Activated naive CD4-positive, alpha-beta T cell treated with anti-CD3 and anti-CD28 coated beads, Interleukin-2, amount 10 ng/mL, durations not matched to agents 7 days and 5 days (primary cell): ENCODE results near the gene CCSER2.
"Not testable (repeated sequence)": the region's sequence is repeated elsewhere in the genome, so short reads cannot be mapped to it uniquely, and the experiment has no call there.

Experiments
- CTCF ChIA-PET: fragments of 350-600 bp; sonication (Branson Sonifier 250); formaldehyde crosslinking; loops from one replicate; lab custom pipeline; 2021; ENCODE audit warnings: antibody characterized with exemption; lab: Charles Lee
- DNase-seq: peaks from one replicate; pipeline ENCODE4 v3.0.0-alpha.2; 2020
- H3K27ac Mint-ChIP-seq: one replicate; pipeline ENCODE4 v1.8.0; 2021; ENCODE audit warnings: mild to moderate bottlenecking, moderate library complexity, mixed read lengths
- H3K27me3 Mint-ChIP-seq: one replicate; pipeline ENCODE4 v1.8.0; 2021; ENCODE audit warnings: mild to moderate bottlenecking, mixed read lengths
- H3K36me3 Mint-ChIP-seq: one replicate; pipeline ENCODE4 v1.8.0; 2021; ENCODE audit warnings: mixed read lengths
- H3K4me1 Mint-ChIP-seq: one replicate; pipeline ENCODE4 v1.8.0; 2021; ENCODE audit warnings: mixed read lengths
- H3K4me3 Mint-ChIP-seq: one replicate; pipeline ENCODE4 v1.8.0; 2021; ENCODE audit warnings: mild to moderate bottlenecking, moderate library complexity, mixed read lengths
- H3K9me3 Mint-ChIP-seq: one replicate; pipeline ENCODE4 v1.8.0; 2021; ENCODE audit warnings: mixed read lengths

The CCSER2 gene

DNA sequence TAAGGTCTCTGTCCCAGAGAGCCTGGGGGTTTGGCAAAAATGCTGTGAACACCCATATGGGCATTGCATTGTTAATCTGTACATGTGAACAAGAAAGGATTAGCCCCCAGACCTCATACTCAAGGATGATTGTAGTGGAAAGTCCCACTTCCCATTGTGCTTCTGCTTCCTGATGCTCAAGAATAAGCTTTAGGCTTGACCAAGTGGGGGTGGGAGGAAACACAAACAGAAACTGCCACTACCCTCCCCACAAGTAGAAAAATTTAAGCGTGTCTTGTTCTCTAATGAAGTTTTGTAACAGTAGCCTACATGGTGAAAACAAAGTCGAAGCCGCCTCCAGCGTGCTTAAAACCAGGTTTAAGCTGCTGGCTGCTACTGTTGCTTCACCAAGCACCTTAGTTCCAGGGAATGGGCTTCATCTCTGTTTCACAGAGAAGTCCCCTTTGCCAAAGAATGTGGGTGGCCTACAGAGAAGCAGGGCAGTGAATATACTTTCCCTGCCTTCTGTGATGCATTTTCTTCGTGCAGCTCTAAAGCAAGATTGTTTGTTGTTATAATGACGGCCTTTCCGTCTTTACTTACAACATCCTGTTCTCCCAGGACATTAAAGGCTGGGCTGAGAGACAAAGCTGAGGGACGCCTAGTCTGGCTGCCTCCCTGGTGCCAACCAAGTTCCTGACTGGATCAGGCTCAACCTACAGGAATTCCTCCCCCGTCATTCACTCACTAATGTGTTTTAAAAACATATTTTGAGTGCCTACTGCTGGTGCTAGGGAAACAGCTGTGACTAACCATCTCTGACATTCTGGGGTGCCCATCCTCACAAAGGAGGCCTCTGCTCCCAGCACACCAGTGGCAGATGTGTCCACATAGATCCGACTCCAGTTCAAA lies 32.1 kb upstream of the CCSER2 start:
- CTCF ChIA-PET: no interaction called here
- H3K27ac Mint-ChIP-seq: no peak overlapping the region
- H3K4me3 Mint-ChIP-seq: no peak overlapping the region
- H3K27me3 Mint-ChIP-seq: peaks cover 32% of the 10 kb centered on the region
- H3K4me1 Mint-ChIP-seq: peaks cover 19% of the 10 kb centered on the region
- no peaks in the 10 kb centered on the region for H3K36me3 Mint-ChIP-seq
- no peaks in the 10 kb centered on the region for H3K9me3 Mint-ChIP-seq
- no peak for DNase-seq

DNA sequence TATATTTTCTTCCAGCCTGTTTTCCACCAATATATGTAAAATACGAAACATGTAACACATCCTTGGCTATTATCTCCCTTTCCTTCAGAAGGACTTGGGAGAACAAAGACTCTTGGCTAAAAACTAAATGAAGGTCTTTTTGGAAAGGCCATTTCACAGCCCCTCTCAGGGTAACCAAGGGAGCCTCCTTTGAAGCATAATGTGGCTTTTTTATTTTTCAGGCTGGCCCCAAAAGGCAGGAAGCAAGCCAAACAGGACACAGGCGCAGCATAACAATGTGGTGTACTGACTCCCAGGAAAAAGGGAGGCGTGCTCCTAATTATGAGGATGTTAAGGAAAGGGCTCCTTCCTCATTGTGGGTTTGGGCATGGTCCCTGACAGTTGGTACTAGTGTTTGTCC lies 30.3 kb upstream of the CCSER2 start:
- H3K36me3 Mint-ChIP-seq: no peaks in the 10 kb centered on the region
- CTCF ChIA-PET: no interaction called here
- peaks cover 19% of the 10 kb centered on the region for H3K4me1 Mint-ChIP-seq
- no peak overlapping the region for H3K27ac Mint-ChIP-seq
- H3K27me3 Mint-ChIP-seq: peaks cover 43% of the 10 kb centered on the region
- no peak for DNase-seq
- H3K4me3 Mint-ChIP-seq: no peak overlapping the region
- H3K9me3 Mint-ChIP-seq: no peaks in the 10 kb centered on the region

DNA sequence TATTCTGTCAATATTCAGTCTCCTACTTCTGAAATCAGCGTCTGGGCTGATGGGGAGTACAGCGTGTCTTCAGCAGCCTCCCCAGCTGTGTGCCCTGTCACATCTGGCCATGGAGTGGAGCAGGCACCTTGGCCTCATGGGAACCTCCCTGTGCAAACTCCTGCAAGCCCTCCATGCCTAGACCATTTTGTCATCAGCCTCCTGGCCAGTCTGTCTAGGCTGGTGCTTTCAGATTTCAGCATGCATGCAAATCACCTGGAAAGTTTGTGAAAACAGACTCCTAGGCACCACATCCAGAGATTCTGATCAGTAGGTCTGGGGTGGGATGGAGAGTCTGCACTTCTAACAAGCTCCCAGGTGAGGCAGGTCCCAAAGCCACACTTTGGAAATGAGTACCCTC lies 26.2 kb upstream of the CCSER2 start:
- CTCF ChIA-PET: no interaction called here

DNA sequence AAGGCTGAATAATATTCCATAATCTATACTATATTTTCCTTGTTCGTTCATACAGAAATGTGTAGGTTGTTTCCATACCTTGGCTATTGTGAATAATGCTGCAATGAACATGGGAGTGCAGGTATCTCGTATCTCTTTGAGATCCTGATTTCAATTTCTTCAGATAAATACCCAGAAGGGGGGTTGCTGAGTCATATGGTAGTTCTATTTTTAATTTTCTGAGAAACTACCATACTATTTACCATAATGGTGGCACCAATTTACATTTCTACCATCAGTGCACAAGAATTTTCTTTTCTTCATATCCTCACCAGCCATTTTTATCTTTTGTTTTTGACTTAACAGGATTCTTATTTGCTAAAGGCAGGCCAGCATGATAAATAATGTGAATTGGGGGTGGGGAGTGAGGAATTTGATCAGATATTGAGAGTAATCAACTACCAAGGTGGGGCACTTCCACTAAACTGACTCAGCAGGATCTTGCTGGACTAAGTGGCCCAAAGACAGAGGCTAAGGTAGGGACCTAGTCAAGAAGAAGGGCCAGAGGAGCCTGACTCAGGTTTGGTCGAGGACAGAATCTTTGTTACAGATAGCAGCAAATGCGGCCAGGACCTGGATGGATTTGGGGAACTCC lies 21.5 kb upstream of the CCSER2 start:
- Mint-ChIP-seq H3K9me3 (peaks cover 13% of the 10 kb centered on the region), H3K4me3 (no peak overlapping the region), H3K27me3 (peaks cover 14% of the 10 kb centered on the region), H3K36me3 (peaks cover 6% of the 10 kb centered on the region), H3K27ac (peak overlapping the region; percentile 13), H3K4me1 (peaks cover 48% of the 10 kb centered on the region)
- CTCF ChIA-PET: interaction anchor here (1.0 to 1.2 kb wide), 2 partner anchors 21 to 231 kb away, joined by 3 read pairs; no protein-coding TSS in a partner anchor
- no peak for DNase-seq

More for the DNA sequence above, 26.2 kb upstream of the CCSER2 start:
- peaks cover 15% of the 10 kb centered on the region for H3K4me1 Mint-ChIP-seq
- no peak overlapping the region for H3K27ac Mint-ChIP-seq
- peaks cover 43% of the 10 kb centered on the region for H3K27me3 Mint-ChIP-seq
- H3K9me3 Mint-ChIP-seq: peaks cover 9% of the 10 kb centered on the region
- H3K4me3 Mint-ChIP-seq: no peak overlapping the region
- DNase-seq: no peak
- peaks cover 4% of the 10 kb centered on the region for H3K36me3 Mint-ChIP-seq

DNA sequence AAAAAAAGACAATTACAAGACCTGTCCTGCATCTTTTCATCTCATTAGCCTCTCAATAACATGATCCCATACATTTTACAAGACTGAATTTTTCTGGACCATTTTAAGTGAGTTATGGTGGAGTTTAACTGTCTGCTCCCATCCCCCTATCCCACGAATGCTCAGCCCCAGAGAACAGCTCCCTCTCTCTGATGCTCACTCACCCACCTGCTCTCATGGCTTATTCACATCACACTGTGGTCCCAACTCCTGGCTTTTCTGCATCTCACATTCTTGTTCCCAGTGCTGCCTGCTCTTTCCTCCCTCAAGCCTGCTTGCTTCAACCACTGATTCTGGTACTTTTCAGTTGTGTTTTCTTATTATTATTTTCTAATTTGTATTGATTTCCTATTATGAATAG lies 20.4 kb upstream of the CCSER2 start:
- H3K27ac Mint-ChIP-seq: no peak overlapping the region
- peaks cover 13% of the 10 kb centered on the region for H3K9me3 Mint-ChIP-seq
- DNase-seq: no peak
- peaks cover 6% of the 10 kb centered on the region for H3K36me3 Mint-ChIP-seq
- peaks cover 48% of the 10 kb centered on the region for H3K4me1 Mint-ChIP-seq
- H3K27me3 Mint-ChIP-seq: peaks cover 4% of the 10 kb centered on the region
- no peak overlapping the region for H3K4me3 Mint-ChIP-seq
- CTCF ChIA-PET: interaction anchor here (0.9 to 3.6 kb wide), 6 partner anchors 13 to 230 kb away, joined by 3 to 13 read pairs (median 3); no protein-coding TSS in a partner anchor

DNA sequence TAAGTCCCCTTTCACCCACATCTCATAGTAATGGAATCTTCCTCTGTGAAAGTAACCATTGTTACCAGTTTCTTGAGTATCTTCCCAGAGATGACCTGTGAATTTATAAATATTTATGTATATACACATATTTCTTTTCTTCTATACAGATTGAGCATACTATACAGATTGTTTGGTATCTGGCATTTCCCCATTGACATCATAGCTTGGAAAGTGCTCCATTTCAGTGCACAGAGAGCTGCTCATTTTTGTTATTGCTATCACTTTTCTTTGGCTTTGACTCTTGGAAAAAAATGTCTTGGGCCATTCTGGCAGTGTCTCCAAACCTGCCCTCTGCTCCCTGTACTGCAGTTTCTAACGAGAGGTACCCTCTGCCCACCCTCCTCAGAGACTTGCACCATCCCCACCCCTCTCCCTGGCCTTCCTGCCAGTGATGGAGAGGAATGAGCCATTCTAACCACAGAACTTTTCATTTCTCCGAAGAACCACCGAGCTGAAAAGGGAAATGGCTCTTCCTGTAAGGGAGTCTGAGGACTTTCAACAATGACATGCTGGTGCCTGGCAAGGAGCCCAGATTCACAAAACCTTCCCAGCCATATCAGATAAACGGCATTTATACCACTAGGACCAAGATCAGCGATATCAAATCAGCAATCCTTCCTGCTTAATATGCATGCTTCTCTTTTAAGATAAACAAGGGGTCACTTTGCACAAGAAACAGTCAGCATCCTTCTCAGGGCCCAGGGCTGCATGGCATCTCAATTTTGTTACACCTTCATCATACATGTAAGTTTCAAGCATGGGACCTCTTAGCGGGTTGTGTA lies 19.7 kb upstream of the CCSER2 start:
- Mint-ChIP-seq H3K36me3 (peaks cover 6% of the 10 kb centered on the region), H3K4me3 (peak overlapping the region; percentile 31), H3K27ac (peak overlapping the region; percentile 42), H3K4me1 (peaks cover 48% of the 10 kb centered on the region), H3K27me3 (peaks cover 4% of the 10 kb centered on the region), H3K9me3 (peaks cover 13% of the 10 kb centered on the region)
- peak; percentile 41 for DNase-seq
- CTCF ChIA-PET: interaction anchor here (0.9 to 3.6 kb wide), 5 partner anchors 12 to 41 kb away, joined by 3 to 13 read pairs (median 4); no protein-coding TSS in a partner anchor

DNA sequence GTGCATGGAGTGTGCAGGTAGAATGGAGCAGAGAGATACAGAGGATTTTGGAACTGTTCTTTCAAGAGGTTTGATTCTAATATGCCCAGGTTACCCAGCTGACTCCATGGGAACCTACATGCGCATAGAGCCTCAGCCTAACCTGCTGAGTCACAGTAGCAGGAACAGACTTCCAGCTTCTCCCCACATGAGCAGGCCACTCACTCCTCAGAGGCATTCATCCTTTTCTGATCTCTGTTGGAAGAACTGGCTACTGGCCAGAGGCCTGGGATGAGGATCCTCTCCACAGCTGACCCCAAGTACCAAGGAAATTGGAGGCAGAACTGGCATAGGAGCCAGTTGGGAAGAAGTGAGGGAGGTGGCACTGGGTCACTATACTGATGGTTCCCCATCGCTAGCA lies 17.9 kb upstream of the CCSER2 start:
- Mint-ChIP-seq H3K36me3 (peaks cover 6% of the 10 kb centered on the region), H3K9me3 (peaks cover 9% of the 10 kb centered on the region), H3K4me1 (peaks cover 52% of the 10 kb centered on the region), H3K27me3 (peaks cover 12% of the 10 kb centered on the region), H3K27ac (no peak overlapping the region), H3K4me3 (no peak overlapping the region)
- CTCF ChIA-PET: interaction anchor here (1.0 to 3.6 kb wide), 4 partner anchors 23 to 43 kb away, joined by 3 to 13 read pairs (median 3); no protein-coding TSS in a partner anchor
- no peak for DNase-seq

DNA sequence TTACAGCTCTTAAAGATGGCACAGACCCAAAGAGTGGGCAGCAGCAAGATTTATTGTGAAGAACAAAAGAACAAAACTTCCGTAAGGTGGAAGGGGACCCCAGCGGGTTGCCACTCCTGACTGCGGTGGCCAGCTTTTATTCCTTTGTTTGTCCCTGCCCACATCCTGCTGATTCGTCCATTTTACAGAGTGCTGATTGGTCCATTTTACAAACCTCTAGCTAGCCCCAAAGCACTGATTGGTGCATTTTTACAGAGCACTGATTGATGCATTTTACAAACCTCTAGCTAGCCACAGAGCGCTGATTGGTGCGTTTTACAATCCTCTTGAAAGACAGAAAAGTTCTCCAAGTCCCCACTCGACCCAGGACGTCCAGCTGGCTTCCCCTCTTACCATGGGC lies 16.8 kb upstream of the CCSER2 start:
- Mint-ChIP-seq H3K36me3 (peaks cover 6% of the 10 kb centered on the region), H3K27ac (no peak overlapping the region), H3K9me3 (peaks cover 4% of the 10 kb centered on the region), H3K4me3 (no peak overlapping the region), H3K27me3 (peaks cover 20% of the 10 kb centered on the region), H3K4me1 (peaks cover 50% of the 10 kb centered on the region)
- DNase-seq: no peak
- CTCF ChIA-PET: interaction anchor here (1.4 to 3.6 kb wide), 2 partner anchors 41 to 44 kb away, joined by 3 to 13 read pairs; no protein-coding TSS in a partner anchor

DNA sequence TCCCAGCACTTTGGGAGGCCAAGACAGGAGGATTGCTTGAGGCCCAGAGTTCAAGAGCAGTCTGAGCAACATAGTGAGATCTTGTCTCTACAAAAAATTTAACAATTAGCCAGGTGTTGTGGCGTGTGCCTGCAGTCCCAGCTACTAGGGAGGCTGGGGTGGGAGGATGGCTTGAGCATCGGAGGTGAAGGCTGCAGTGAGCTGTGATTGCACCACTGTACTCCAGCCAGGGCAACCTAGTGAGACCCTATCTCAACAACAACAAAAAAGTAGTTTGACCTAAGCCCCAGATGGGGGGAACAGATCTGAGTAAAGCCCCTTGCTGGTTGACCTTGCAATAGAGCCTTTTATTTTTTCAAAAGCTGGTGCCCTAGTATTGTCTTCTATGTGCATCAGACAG lies 15.6 kb upstream of the CCSER2 start:
- CTCF ChIA-PET: interaction anchor here (1.5 kb wide), 1 partner anchor 117 kb away, joined by 3 read pairs; no protein-coding TSS in a partner anchor

DNA sequence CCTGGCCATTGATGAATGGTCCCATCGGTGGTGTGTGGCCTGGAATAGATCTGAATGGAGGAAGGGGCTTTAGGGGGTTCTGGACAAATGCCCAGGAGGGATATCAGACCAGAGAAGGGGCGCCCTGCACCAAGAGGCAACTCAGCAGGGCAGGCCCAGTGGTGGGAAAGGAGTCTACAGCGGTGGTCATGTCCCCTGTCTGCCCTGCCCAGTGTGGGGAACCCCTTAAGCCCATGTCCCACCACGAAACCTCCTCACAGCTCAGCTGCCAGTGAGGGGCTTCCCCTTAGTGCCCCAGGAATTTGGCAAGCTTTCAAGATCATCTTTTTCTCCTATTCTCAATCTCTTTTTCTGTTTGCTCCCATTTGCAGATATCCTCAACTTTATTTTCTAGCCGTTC lies 14.1 kb upstream of the CCSER2 start:
- CTCF ChIA-PET: interaction anchor here (1.3 kb wide), 1 partner anchor 47 kb away, joined by 3 read pairs; no protein-coding TSS in a partner anchor
- Mint-ChIP-seq H3K9me3 (peaks cover 4% of the 10 kb centered on the region), H3K36me3 (no peaks in the 10 kb centered on the region), H3K4me3 (no peak overlapping the region), H3K4me1 (peaks cover 33% of the 10 kb centered on the region), H3K27me3 (peaks cover 20% of the 10 kb centered on the region), H3K27ac (no peak overlapping the region)
- no peak for DNase-seq

More for the DNA sequence above, 15.6 kb upstream of the CCSER2 start:
- no peak overlapping the region for H3K27ac Mint-ChIP-seq
- H3K4me3 Mint-ChIP-seq: no peak overlapping the region
- peaks cover 48% of the 10 kb centered on the region for H3K4me1 Mint-ChIP-seq
- peaks cover 20% of the 10 kb centered on the region for H3K27me3 Mint-ChIP-seq
- H3K36me3 Mint-ChIP-seq: peaks cover 1% of the 10 kb centered on the region
- H3K9me3 Mint-ChIP-seq: peaks cover 4% of the 10 kb centered on the region
- DNase-seq: no peak

DNA sequence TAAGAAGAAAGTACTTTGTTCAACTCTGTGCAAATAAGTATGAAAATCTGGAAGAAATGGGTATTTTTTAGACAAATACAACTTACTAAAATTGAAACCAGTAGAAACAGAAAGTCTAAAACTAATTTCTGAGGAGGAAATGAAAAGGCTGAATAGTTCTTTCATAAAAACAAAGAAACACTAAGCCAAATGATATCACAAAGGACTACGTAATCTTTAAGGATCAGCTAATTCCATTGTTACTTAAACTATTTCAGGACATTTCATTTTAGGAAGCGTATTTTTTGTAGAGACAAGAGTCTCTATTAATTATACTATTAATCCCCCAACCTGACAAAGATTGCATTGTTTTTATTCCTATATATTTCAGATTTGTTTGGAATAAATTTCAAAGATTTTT lies 11.2 kb upstream of the CCSER2 start:
- H3K4me3 Mint-ChIP-seq: no peak overlapping the region
- CTCF ChIA-PET: no interaction called here

DNA sequence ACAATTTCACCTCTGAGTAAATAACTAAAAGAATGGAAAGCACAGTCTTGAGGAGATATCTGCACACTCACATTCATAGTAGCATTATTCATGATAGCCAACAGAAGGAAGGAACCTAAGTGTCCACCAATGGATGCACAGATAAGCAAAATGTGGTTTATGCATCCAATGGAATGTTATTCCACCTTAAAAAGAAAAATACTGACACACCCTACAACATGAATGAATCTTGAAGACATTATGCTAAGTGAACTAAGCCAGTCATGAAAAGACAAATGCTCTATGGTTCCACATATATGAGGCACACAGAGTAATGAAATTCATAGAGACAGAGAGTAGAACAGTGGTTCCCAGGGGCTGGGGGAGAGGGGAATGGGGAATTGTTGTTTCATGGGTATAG lies 6.5 kb upstream of the CCSER2 start:
- CTCF ChIA-PET: interaction anchor here (1.4 kb wide), 1 partner anchor 14 kb away, joined by 3 read pairs; no protein-coding TSS in a partner anchor
- Mint-ChIP-seq H3K27ac (no peak overlapping the region), H3K27me3 (peaks cover 24% of the 10 kb centered on the region), H3K4me3 (no peak overlapping the region), H3K9me3 (no peaks in the 10 kb centered on the region), H3K4me1 (peaks cover 9% of the 10 kb centered on the region), H3K36me3 (no peaks in the 10 kb centered on the region)
- no peak for DNase-seq

More for the DNA sequence above, 11.2 kb upstream of the CCSER2 start:
- DNase-seq: no peak
- Mint-ChIP-seq H3K9me3 (no peaks in the 10 kb centered on the region), H3K27me3 (peaks cover 20% of the 10 kb centered on the region), H3K4me1 (peaks cover 20% of the 10 kb centered on the region), H3K27ac (no peak overlapping the region), H3K36me3 (no peaks in the 10 kb centered on the region)

DNA sequence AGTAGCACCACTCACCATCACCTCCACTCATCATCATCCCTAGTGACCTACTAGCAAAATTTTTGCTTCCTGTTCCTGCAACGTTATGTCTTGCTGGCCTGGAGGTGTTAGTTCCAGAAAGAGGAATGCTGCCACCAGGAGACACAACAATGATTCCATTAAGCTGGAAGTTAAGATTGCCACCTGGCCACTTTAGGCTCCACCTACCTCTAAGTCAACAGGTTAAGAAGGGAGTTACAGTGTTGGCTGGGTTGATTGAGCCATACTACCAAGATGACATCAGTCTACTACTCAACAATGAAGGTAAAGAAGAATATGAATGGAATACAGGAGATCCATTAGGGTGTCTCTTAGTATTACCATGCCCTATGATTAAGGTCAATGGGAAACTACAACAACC lies 4.8 kb upstream of the CCSER2 start:
- H3K27ac Mint-ChIP-seq, H3K9me3 Mint-ChIP-seq: not testable (repeated sequence)

More for the DNA sequence above, 4.8 kb upstream of the CCSER2 start:
- CTCF ChIA-PET, H3K4me3 Mint-ChIP-seq, H3K36me3 Mint-ChIP-seq, DNase-seq, H3K4me1 Mint-ChIP-seq: not testable (repeated sequence)
- peaks cover 24% of the 10 kb centered on the region for H3K27me3 Mint-ChIP-seq
